Sigmoid colon (tissue), 4 donors: ENCODE results near the gene CLDN19.

Experiments
- POLR2AphosphoS5 ChIP-seq, 4 donors: sonication (generic); formaldehyde crosslinking; IDR thresholded peaks; one replicate each; pipeline ENCODE4 v1.6.1; 2017; ENCODE audit warnings: antibody characterized with exemption in 4 of 4
- TF ChIP-seq, protein P1 (sequence below), 4 experiments: fragments of 450-650 bp in 3 of 4; fragments of 200-600 bp in 1 of 4; IDR thresholded peaks; one replicate each; pipeline ENCODE4 v1.5.1; 2016 to 2019; ENCODE audit warnings: antibody characterized with exemption in 4 of 4, mild to moderate bottlenecking in 3 of 4, moderate library complexity in 2 of 4

DNA sequence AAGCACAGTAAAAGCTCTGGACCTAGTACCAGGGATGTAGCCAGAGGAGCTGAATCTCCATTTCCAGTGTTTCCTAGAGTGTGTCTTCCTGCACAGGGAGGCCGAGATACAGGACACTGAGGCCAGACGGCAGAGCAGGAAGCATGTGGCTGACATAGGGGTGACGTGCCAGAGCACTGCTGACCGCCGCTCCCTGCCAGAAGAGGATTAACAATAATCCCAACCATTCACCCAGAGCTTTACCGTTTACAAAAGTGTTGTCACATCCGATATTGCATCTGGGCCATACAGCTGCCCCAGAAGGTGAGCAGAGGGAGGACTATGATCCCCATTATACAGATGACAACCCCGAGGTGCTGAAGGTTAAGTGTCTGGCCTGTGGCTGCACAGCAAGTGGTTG is 5.8 kb upstream of the CLDN19 start:
- TF ChIP-seq, protein P1, sequence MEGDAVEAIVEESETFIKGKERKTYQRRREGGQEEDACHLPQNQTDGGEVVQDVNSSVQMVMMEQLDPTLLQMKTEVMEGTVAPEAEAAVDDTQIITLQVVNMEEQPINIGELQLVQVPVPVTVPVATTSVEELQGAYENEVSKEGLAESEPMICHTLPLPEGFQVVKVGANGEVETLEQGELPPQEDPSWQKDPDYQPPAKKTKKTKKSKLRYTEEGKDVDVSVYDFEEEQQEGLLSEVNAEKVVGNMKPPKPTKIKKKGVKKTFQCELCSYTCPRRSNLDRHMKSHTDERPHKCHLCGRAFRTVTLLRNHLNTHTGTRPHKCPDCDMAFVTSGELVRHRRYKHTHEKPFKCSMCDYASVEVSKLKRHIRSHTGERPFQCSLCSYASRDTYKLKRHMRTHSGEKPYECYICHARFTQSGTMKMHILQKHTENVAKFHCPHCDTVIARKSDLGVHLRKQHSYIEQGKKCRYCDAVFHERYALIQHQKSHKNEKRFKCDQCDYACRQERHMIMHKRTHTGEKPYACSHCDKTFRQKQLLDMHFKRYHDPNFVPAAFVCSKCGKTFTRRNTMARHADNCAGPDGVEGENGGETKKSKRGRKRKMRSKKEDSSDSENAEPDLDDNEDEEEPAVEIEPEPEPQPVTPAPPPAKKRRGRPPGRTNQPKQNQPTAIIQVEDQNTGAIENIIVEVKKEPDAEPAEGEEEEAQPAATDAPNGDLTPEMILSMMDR (IDR thresholded peaks at IDR 0.05) = no peak
- no peak for TF ChIP-seq POLR2AphosphoS5 (IDR thresholded peaks at IDR 0.05)
